ENCODE data around the gene IRGC. TPM values are rescaled to one million over a fixed set of nuclear protein-coding genes. Genes with fewer than 3 reads are reported as not detected.

The IRGC gene
- total and polyA plus RNA-seq, 2 experiments from 2014 or later: not detected

DNA sequence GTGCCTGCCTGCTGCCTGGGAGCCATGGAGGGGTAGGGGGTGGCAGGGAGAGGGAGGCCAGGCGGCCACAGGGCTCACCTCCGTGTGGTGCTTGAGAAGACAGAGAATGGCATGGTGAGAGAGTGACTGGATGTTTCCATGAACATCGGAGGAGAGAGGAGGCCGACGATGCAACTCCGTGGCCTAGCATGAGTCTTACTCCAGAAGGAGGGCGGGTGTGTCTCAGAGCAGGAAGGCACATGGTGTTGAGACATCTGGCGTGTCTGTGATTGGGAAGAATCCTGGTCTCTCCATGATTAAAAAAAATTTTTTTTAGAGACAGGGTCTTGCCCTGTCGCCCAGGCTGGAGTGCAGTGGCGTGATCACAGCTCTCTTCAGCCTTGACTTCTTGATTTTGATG, 5.1 kb downstream of the IRGC start:
- Histone ChIP-seq H4K20me1 (ENCODE audit: insufficient read depth) (no peaks in the 10 kb centered on the region), H3K9me2 (ENCODE audit: insufficient read depth) (no peaks in the 10 kb centered on the region), H3K27me3 (replicated peaks; ENCODE audit: insufficient read depth) (no peaks in the 10 kb centered on the region), H3K4me3 (no peak overlapping the region), H3K27ac (no peak overlapping the region), H3K4me1 (ENCODE audit: insufficient read depth) (no peaks in the 10 kb centered on the region), H3K9me3 (ENCODE audit: low read depth) (no peaks in the 10 kb centered on the region), H3K9ac (no peak overlapping the region), H3K36me3 (ENCODE audit: low read depth) (no peaks in the 10 kb centered on the region), H3F3A (ENCODE audit: insufficient read depth) (no peaks in the 10 kb centered on the region), H3K79me2 (ENCODE audit: insufficient read depth) (no peaks in the 10 kb centered on the region), H2AFZ (no peak overlapping the region), H3K4me2 (ENCODE audit: unreplicated experiment) (no peak overlapping the region)
- DNase-seq: peak; percentile 77
- no peak for TF ChIP-seq EZH2phosphoT487 (IDR thresholded peaks at IDR 0.05; ENCODE audit: insufficient read depth, low read depth)
- no peak for TF ChIP-seq EZH2 (IDR thresholded peaks at IDR 0.05; ENCODE audit: insufficient read depth, poor library complexity, severe bottlenecking)
- 33 to 35% methylated on average over 10 of the region's 10 CpGs for WGBS, 2 experiments (ENCODE audit: low coverage in 1 of 2, low lambda C conversion rate in 2 of 2, missing lambda C conversion rate in 2 of 2)
- in situ Hi-C loops (cut with MboI): no loop called here

DNA sequence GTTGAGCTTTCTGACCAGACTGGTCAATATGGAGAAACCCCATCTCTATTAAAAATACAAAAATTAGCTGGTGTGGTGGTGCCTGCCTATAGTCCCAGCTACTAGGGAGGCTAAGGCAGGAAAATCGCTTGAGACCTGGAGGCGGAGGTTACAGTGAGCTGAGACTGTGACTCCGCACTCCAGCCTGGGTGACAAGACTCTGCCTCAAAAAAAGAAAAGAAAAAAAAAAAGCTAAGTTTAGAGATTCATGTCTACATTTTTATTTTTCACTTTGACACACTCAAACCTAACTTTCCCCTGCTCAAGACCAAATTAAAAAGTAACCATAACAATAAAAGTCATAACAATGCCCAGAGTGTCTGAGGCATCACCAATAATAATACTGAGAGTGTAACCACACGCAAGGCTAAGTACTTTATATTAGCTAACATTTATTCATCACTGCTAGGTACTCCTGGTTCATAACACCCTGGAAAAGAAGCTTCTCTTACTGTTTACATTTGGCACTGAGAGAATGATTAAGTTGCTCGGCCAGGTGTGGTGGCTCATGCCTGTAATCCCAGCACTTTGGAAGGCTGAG, 5.7 kb downstream of the IRGC start:
- H3K9ac ChIP-seq: no peak overlapping the region
- no peaks in the 10 kb centered on the region for H3K79me2 ChIP-seq (ENCODE audit: insufficient read depth)
- no peaks in the 10 kb centered on the region for H3F3A ChIP-seq (ENCODE audit: insufficient read depth)
- H3K36me3 ChIP-seq (ENCODE audit: low read depth): no peaks in the 10 kb centered on the region
- no peak overlapping the region for H3K4me2 ChIP-seq (ENCODE audit: unreplicated experiment)
- no peaks in the 10 kb centered on the region for H3K4me1 ChIP-seq (ENCODE audit: insufficient read depth)
- 66 to 69% methylated on average over 5 of the region's 5 CpGs for WGBS, 2 experiments (ENCODE audit: low coverage in 1 of 2, low lambda C conversion rate in 2 of 2, missing lambda C conversion rate in 2 of 2)
- H3K27ac ChIP-seq: no peak overlapping the region
- H3K4me3 ChIP-seq: no peak overlapping the region
- no peaks in the 10 kb centered on the region for H4K20me1 ChIP-seq (ENCODE audit: insufficient read depth)
- TF ChIP-seq EZH2 (IDR thresholded peaks at IDR 0.05; ENCODE audit: insufficient read depth, poor library complexity, severe bottlenecking) (no peak), EZH2phosphoT487 (IDR thresholded peaks at IDR 0.05; ENCODE audit: insufficient read depth, low read depth) (no peak)
- H3K27me3 ChIP-seq (replicated peaks; ENCODE audit: insufficient read depth): no peaks in the 10 kb centered on the region
- H2AFZ ChIP-seq: no peak overlapping the region
- in situ Hi-C loops (cut with MboI): no loop called here
- no peaks in the 10 kb centered on the region for H3K9me2 ChIP-seq (ENCODE audit: insufficient read depth)
- H3K9me3 ChIP-seq (ENCODE audit: low read depth): no peaks in the 10 kb centered on the region
- no peak for DNase-seq

DNA sequence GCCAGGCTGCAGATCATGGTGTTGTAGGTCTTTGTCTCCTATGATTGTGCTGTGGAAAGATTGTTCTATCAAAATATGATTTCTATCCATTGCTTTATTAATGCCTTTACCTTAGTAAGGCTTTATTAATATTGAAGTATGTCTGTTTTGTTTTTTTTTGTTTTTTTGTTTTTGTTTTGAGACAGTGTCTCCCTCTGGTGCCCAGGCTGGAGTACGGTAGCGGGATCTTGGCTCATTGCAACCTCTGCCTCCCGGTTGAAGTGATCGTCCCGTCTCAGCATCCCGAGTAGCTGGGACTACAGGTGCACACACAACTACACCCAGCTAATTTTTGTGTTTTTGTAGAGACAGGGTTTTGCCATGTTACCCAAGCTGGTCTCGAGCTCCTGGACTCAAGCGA, 7.7 kb downstream of the IRGC start:
- 36 to 38% methylated on average over 8 of the region's 8 CpGs for WGBS, 2 experiments (ENCODE audit: low coverage in 1 of 2, low lambda C conversion rate in 2 of 2, missing lambda C conversion rate in 2 of 2)
- peak; percentile 31 for DNase-seq
- Histone ChIP-seq H3K4me3 (no peak overlapping the region), H4K20me1 (ENCODE audit: insufficient read depth) (no peaks in the 10 kb centered on the region), H3K4me1 (ENCODE audit: insufficient read depth) (no peaks in the 10 kb centered on the region), H3K79me2 (ENCODE audit: insufficient read depth) (no peaks in the 10 kb centered on the region), H3K9me2 (ENCODE audit: insufficient read depth) (no peaks in the 10 kb centered on the region), H3K4me2 (ENCODE audit: unreplicated experiment) (no peak overlapping the region), H2AFZ (no peak overlapping the region), H3K36me3 (ENCODE audit: low read depth) (no peaks in the 10 kb centered on the region), H3F3A (ENCODE audit: insufficient read depth) (no peaks in the 10 kb centered on the region), H3K9me3 (ENCODE audit: low read depth) (no peaks in the 10 kb centered on the region), H3K27ac (no peak overlapping the region), H3K9ac (no peak overlapping the region), H3K27me3 (replicated peaks; ENCODE audit: insufficient read depth) (no peaks in the 10 kb centered on the region)
- in situ Hi-C loops (cut with MboI): no loop called here
- TF ChIP-seq EZH2 (IDR thresholded peaks at IDR 0.05; ENCODE audit: insufficient read depth, poor library complexity, severe bottlenecking) (no peak), EZH2phosphoT487 (IDR thresholded peaks at IDR 0.05; ENCODE audit: insufficient read depth, low read depth) (no peak)

DNA sequence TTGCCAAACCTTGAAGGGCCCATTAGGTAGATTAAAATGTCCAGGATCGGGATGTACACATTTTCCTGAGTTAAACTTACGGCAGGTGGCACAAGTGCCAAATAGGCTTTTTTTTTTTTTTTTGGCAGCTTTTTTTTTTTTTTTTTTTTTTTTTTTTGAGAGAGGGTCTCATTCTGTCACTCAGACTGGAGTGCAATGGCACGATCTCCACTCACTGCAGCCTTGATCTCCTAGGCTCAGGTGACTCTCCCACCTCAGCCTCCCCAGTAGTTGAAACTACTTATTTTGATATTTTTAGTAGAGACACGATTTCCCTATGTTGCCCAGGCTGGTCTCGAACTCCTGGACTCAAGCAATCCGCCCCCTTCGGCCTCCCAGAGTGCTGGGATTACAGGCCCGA, 9.0 kb downstream of the IRGC start:
- TF ChIP-seq EZH2phosphoT487 (IDR thresholded peaks at IDR 0.05; ENCODE audit: insufficient read depth, low read depth): no peak
- no peak for TF ChIP-seq EZH2 (IDR thresholded peaks at IDR 0.05; ENCODE audit: insufficient read depth, poor library complexity, severe bottlenecking)

DNA sequence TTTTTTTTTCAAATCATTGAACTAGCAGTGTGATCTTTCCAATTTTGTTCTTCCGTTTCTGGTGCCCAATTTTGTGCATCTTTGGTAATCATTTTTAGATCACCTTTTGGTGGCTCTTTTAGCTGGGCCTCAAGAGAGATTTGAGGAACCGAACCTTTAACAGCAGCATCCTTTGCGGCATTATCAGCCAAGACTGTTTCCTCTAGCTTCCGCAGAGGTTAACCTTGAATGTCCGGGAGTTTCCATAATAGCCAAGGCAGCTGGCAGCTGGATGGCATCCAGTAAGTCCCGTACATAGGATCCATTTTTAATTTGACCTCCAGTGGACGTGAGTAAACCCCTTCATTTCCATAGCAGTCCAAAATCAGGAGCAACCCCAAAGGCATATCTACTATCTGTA, 9.6 kb downstream of the IRGC start:
- Histone ChIP-seq H3K4me1 (ENCODE audit: insufficient read depth) (no peaks in the 10 kb centered on the region), H3K4me3 (no peak overlapping the region), H3K27ac (no peak overlapping the region), H3F3A (ENCODE audit: insufficient read depth) (no peaks in the 10 kb centered on the region), H3K4me2 (ENCODE audit: unreplicated experiment) (no peak overlapping the region), H2AFZ (no peak overlapping the region), H3K9ac (no peak overlapping the region), H3K27me3 (replicated peaks; ENCODE audit: insufficient read depth) (no peaks in the 10 kb centered on the region), H3K9me2 (ENCODE audit: insufficient read depth) (no peaks in the 10 kb centered on the region), H3K36me3 (ENCODE audit: low read depth) (no peaks in the 10 kb centered on the region), H3K79me2 (ENCODE audit: insufficient read depth) (no peaks in the 10 kb centered on the region), H4K20me1 (ENCODE audit: insufficient read depth) (no peaks in the 10 kb centered on the region), H3K9me3 (ENCODE audit: low read depth) (no peaks in the 10 kb centered on the region)
- DNase-seq: no peak
- TF ChIP-seq EZH2phosphoT487 (IDR thresholded peaks at IDR 0.05; ENCODE audit: insufficient read depth, low read depth) (no peak), EZH2 (IDR thresholded peaks at IDR 0.05; ENCODE audit: insufficient read depth, poor library complexity, severe bottlenecking) (no peak)
- in situ Hi-C loops (cut with MboI): no loop called here
- WGBS, 2 experiments (ENCODE audit: low coverage in 1 of 2, low lambda C conversion rate in 2 of 2, missing lambda C conversion rate in 2 of 2): 61 to 64% methylated on average over 7 of the region's 7 CpGs

More for the DNA sequence above, 9.0 kb downstream of the IRGC start:
- Histone ChIP-seq H3K9me2 (ENCODE audit: insufficient read depth) (no peaks in the 10 kb centered on the region), H3K9ac (no peak overlapping the region), H3K27ac (no peak overlapping the region), H3F3A (ENCODE audit: insufficient read depth) (no peaks in the 10 kb centered on the region), H3K27me3 (replicated peaks; ENCODE audit: insufficient read depth) (no peaks in the 10 kb centered on the region), H3K36me3 (ENCODE audit: low read depth) (no peaks in the 10 kb centered on the region), H4K20me1 (ENCODE audit: insufficient read depth) (no peaks in the 10 kb centered on the region), H3K9me3 (ENCODE audit: low read depth) (no peaks in the 10 kb centered on the region), H3K79me2 (ENCODE audit: insufficient read depth) (no peaks in the 10 kb centered on the region), H2AFZ (no peak overlapping the region), H3K4me1 (ENCODE audit: insufficient read depth) (no peaks in the 10 kb centered on the region), H3K4me2 (ENCODE audit: unreplicated experiment) (no peak overlapping the region), H3K4me3 (no peak overlapping the region)
- WGBS, 2 experiments (ENCODE audit: low coverage in 1 of 2, low lambda C conversion rate in 2 of 2, missing lambda C conversion rate in 2 of 2): 39 to 42% methylated on average over 7 to 8 of the region's 8 CpGs
- DNase-seq: no peak
- in situ Hi-C loops (cut with MboI): no loop called here
